ENCODE measurements around the gene SAV1.
A peak's percentile ranks its signal among the peaks of the same experiment; 100 is the strongest.
"Not testable (repeated sequence)": the region's sequence is repeated elsewhere in the genome, so short reads cannot be mapped to it uniquely, and the experiment has no call there.

The SAV1 gene

DNA sequence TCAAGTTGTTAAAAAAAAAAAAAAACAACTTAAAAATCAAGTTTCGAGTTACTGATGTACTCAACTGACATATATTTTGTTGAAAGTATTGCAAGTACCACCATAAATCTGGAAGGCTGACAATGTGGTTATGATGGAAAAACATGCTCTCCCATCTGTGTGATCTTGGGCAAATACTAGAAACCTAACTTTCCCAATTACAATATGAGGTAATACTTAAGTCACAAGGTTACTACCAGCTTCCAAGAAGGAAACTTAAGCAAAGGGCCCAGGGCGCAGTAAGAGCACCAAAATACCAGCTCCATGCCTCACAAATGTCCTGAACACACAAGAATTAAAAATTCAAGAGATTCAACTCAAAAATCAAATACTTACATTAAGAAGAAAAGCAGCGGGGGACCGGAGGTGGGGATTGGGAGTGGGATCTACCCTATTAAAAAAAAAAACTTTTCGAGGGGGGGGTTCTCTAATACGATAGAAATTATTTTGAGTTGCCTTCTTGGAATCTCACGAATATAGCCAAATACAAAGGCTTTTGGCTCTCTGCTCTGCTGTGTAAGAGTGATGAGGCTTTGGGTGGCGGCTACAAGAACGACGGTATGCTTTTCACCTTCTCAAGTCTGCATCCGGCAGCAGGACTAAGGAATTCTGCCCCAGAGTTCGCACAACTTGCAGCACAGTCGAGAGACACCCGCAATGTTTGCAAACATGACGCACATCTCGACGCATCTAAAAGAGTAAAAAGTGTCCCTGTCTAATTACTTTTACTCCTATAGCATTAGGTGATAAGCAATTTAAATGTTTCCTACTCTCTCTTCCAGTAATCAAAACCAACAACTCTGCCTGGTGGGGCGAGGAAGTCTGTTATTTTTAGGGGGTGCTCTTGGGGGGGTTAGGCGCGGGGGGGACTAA is 1.1 kb downstream of the SAV1 start:
- TF ChIP-seq, protein P1, sequence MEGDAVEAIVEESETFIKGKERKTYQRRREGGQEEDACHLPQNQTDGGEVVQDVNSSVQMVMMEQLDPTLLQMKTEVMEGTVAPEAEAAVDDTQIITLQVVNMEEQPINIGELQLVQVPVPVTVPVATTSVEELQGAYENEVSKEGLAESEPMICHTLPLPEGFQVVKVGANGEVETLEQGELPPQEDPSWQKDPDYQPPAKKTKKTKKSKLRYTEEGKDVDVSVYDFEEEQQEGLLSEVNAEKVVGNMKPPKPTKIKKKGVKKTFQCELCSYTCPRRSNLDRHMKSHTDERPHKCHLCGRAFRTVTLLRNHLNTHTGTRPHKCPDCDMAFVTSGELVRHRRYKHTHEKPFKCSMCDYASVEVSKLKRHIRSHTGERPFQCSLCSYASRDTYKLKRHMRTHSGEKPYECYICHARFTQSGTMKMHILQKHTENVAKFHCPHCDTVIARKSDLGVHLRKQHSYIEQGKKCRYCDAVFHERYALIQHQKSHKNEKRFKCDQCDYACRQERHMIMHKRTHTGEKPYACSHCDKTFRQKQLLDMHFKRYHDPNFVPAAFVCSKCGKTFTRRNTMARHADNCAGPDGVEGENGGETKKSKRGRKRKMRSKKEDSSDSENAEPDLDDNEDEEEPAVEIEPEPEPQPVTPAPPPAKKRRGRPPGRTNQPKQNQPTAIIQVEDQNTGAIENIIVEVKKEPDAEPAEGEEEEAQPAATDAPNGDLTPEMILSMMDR (conservative IDR thresholded peaks at IDR 0.05; ENCODE audit: low read length) = no peak
- TF ChIP-seq EZH2phosphoT487 (IDR thresholded peaks at IDR 0.05; ENCODE audit: borderline replicate concordance) = no peak
- Histone ChIP-seq H3K36me3 (ENCODE audit: insufficient read depth, low read length) (no peaks in the 10 kb centered on the region), H3K4me3 (ENCODE audit: low read length, poor library complexity, severe bottlenecking) (peak overlapping the region; percentile 77), H3K4me1 (ENCODE audit: insufficient read depth, low read length, poor library complexity, severe bottlenecking) (peaks cover 32% of the 10 kb centered on the region), H3F3A (ENCODE audit: low read depth) (peaks cover 6% of the 10 kb centered on the region; the same call in 1 of the 2 replicates), H3K27me3 (ENCODE audit: insufficient read depth, low read length, poor library complexity, severe bottlenecking) (no peaks in the 10 kb centered on the region), H3K9ac (ENCODE audit: low read depth, low read length, poor library complexity, severe bottlenecking) (peak overlapping the region; percentile 69), H3K9me2 (replicated peaks; ENCODE audit: low read depth, low read length) (no peaks in the 10 kb centered on the region), H3K9me3 (ENCODE audit: insufficient read depth, low read depth, low read length) (no peaks in the 10 kb centered on the region), H3K4me2 (ENCODE audit: low read depth, low read length, poor library complexity, severe bottlenecking) (peak overlapping the region; percentile 77), H4K20me1 (ENCODE audit: insufficient read depth, low read length, poor library complexity, severe bottlenecking) (peaks cover 9% of the 10 kb centered on the region), H2AFZ (ENCODE audit: low read length) (peak overlapping the region; percentile 98), H3K79me2 (ENCODE audit: insufficient read depth, low read length) (peaks cover 25% of the 10 kb centered on the region)

DNA sequence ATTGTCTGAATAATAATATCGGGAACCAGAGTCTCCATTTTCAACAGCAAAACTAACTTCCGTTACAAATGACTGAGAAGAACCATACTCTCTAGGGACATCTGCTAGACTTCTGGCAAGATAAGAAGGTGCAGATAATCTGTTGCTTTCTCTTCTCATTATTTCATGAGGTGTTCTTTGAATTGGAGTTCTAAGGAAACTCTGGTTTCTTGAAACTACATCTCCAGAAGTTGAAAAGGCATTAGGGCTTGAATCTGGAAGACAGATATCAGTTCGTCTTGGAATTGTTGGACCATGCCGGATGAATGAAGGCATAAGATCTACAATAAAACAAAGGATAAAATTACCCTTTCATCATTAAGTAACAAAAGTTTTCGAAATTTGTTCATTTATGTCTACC is 2.8 kb downstream of the SAV1 start:
- peak overlapping the region; percentile 69 for H3K9ac ChIP-seq (ENCODE audit: low read depth, low read length, poor library complexity, severe bottlenecking)
- peaks cover 32% of the 10 kb centered on the region for H3K4me1 ChIP-seq (ENCODE audit: insufficient read depth, low read length, poor library complexity, severe bottlenecking)
- not testable (repeated sequence) for H3K27me3 ChIP-seq (ENCODE audit: insufficient read depth, low read length, poor library complexity, severe bottlenecking); H3K36me3 ChIP-seq (ENCODE audit: insufficient read depth, low read length); H3F3A ChIP-seq (ENCODE audit: low read depth); H2AFZ ChIP-seq (ENCODE audit: low read length); H4K20me1 ChIP-seq (ENCODE audit: insufficient read depth, low read length, poor library complexity, severe bottlenecking); H3K9me3 ChIP-seq (ENCODE audit: insufficient read depth, low read depth, low read length); H3K9me2 ChIP-seq (replicated peaks; ENCODE audit: low read depth, low read length)
- peaks cover 25% of the 10 kb centered on the region for H3K79me2 ChIP-seq (ENCODE audit: insufficient read depth, low read length)
- peak overlapping the region; percentile 77 for H3K4me2 ChIP-seq (ENCODE audit: low read depth, low read length, poor library complexity, severe bottlenecking)
- peak overlapping the region; percentile 77 for H3K4me3 ChIP-seq (ENCODE audit: low read length, poor library complexity, severe bottlenecking)

DNA sequence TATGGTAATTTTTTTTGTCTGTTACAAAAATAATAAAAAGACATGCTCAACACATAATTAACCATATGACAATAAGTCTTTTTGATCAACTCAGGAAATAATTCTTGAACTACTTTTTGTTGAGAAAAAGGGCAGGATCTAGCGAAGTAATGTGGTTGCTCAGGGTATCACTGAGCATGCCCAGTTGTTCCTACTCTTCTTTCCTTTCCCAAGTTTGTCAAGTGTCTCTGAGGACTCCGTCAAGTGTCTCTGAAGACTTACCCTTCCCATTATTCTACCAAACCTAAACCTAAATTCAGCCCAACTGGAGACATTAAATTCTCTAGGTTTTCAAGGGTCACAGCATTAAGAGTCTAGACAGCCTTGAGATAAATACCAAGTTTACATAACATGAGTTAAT is 3.5 kb downstream of the SAV1 start:
- not testable (repeated sequence) for H4K20me1 ChIP-seq (ENCODE audit: insufficient read depth, low read length, poor library complexity, severe bottlenecking); H3K27me3 ChIP-seq (ENCODE audit: insufficient read depth, low read length, poor library complexity, severe bottlenecking); H3K9ac ChIP-seq (ENCODE audit: low read depth, low read length, poor library complexity, severe bottlenecking); H3K9me3 ChIP-seq (ENCODE audit: insufficient read depth, low read depth, low read length); H3K36me3 ChIP-seq (ENCODE audit: insufficient read depth, low read length); H3K9me2 ChIP-seq (replicated peaks; ENCODE audit: low read depth, low read length); H2AFZ ChIP-seq (ENCODE audit: low read length); H3F3A ChIP-seq (ENCODE audit: low read depth)
- Histone ChIP-seq H3K79me2 (ENCODE audit: insufficient read depth, low read length) (peaks cover 25% of the 10 kb centered on the region), H3K4me2 (ENCODE audit: low read depth, low read length, poor library complexity, severe bottlenecking) (peak overlapping the region; percentile 77), H3K4me3 (ENCODE audit: low read length, poor library complexity, severe bottlenecking) (peak overlapping the region; percentile 47), H3K4me1 (ENCODE audit: insufficient read depth, low read length, poor library complexity, severe bottlenecking) (peaks cover 32% of the 10 kb centered on the region)

DNA sequence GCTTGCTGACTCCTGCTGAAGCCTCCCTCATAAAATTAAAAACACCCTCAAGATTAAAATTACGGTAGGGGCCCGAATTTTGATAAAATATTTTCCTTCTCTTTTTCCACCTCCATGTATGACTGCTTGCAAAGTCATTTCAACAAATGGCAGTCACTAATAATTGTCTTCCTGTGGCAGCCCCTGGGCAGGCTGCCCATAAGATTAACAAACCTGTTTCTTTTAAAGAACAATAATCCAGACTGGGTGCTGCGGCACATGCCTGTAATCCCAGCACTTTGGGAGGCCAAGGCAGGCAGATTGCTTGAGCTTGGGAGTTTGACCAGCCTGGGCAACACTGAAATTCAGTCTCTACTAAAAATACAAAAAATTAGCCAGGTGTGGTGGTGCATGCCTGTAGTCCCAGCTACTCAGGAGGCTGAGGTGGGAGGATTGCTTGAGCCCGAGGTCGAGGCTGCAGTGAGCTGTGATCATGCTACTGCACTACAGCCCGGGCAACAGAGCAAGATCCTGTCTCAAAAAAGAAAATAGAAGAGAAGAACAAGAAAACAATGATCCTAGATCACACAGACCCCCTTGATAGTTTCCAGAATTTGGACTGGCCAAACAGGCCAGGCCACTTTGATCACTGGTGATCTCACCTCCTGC is 8.7 kb downstream of the SAV1 start:
- H2AFZ ChIP-seq (ENCODE audit: low read length) = no peak overlapping the region
- no peak for TF ChIP-seq EZH2phosphoT487 (IDR thresholded peaks at IDR 0.05; ENCODE audit: borderline replicate concordance)
- no peaks in the 10 kb centered on the region for H3K27me3 ChIP-seq (ENCODE audit: insufficient read depth, low read length, poor library complexity, severe bottlenecking)
- no peak overlapping the region for H3K9ac ChIP-seq (ENCODE audit: low read depth, low read length, poor library complexity, severe bottlenecking)
- H3K4me2 ChIP-seq (ENCODE audit: low read depth, low read length, poor library complexity, severe bottlenecking) = no peak overlapping the region
- H3F3A ChIP-seq (ENCODE audit: low read depth) = no peaks in the 10 kb centered on the region
- H3K9me3 ChIP-seq (ENCODE audit: insufficient read depth, low read depth, low read length) = no peaks in the 10 kb centered on the region
- no peak overlapping the region for H3K4me3 ChIP-seq (ENCODE audit: low read length, poor library complexity, severe bottlenecking)
- H3K36me3 ChIP-seq (ENCODE audit: insufficient read depth, low read length) = no peaks in the 10 kb centered on the region
- no peaks in the 10 kb centered on the region for H4K20me1 ChIP-seq (ENCODE audit: insufficient read depth, low read length, poor library complexity, severe bottlenecking)
- H3K9me2 ChIP-seq (replicated peaks; ENCODE audit: low read depth, low read length) = no peaks in the 10 kb centered on the region
- H3K79me2 ChIP-seq (ENCODE audit: insufficient read depth, low read length) = no peaks in the 10 kb centered on the region; the same call in 1 of the 2 replicates
- no peaks in the 10 kb centered on the region for H3K4me1 ChIP-seq (ENCODE audit: insufficient read depth, low read length, poor library complexity, severe bottlenecking)

Measured in Loucy (cell line).